Smooth muscle cell (in vitro differentiated cells): ENCODE measurements around the gene CCR5. TPM values are rescaled to one million over a fixed set of nuclear protein-coding genes. Genes with fewer than 3 reads are reported as not detected.

Experiments used
- DNase-seq: peaks from one replicate; lab custom pipeline; 2025; ENCODE audit not compliant: unreplicated experiment; lab: John Stamatoyannopoulos, UW
- H2AFZ ChIP-seq: fragments of 200-600 bp; sonication (generic); 2 replicates; pipeline ENCODE4 v1.6.0; 2016; ENCODE audit warnings: antibody characterized with exemption, low read depth, mild to moderate bottlenecking
- H3F3A ChIP-seq: fragments of 200-600 bp; sonication (generic); 2 replicates; pipeline ENCODE4 v1.6.0; 2017; ENCODE audit warnings: antibody characterized with exemption, low read depth
- H3K27ac ChIP-seq: fragments of 200-600 bp; sonication (generic); 2 replicates; pipeline ENCODE4 v1.5.1; 2016; ENCODE audit warnings: low read depth, mild to moderate bottlenecking
- H3K27me3 ChIP-seq: fragments of 200-600 bp; sonication (generic); 2 replicates; pipeline ENCODE4 v1.6.1; 2016; ENCODE audit warnings: low read depth, mild to moderate bottlenecking
- H3K36me3 ChIP-seq: fragments of 200-600 bp; sonication (generic); 2 replicates; pipeline ENCODE4 v1.5.1; 2016; ENCODE audit warnings: low read depth
- H3K4me1 ChIP-seq: fragments of 200-600 bp; sonication (generic); 2 replicates; pipeline ENCODE4 v1.5.1; 2016; ENCODE audit warnings: low read depth
- H3K4me2 ChIP-seq: fragments of 200-600 bp; sonication (generic); 2 replicates; pipeline ENCODE4 v1.6.0; 2016; ENCODE audit warnings: mild to moderate bottlenecking
- H3K4me3 ChIP-seq: fragments of 200-600 bp; sonication (generic); 2 replicates; pipeline ENCODE4 v1.5.1; 2016; ENCODE audit warnings: mild to moderate bottlenecking
- H3K79me2 ChIP-seq: fragments of 200-600 bp; sonication (generic); 2 replicates; pipeline ENCODE4 v1.6.0; 2016; ENCODE audit warnings: low read depth, mild to moderate bottlenecking
- H3K9ac ChIP-seq: fragments of 200-600 bp; sonication (generic); 2 replicates; pipeline ENCODE4 v1.6.0; 2016; ENCODE audit warnings: low read depth
- H3K9me3 ChIP-seq: fragments of 200-600 bp; sonication (generic); replicated peaks from 2 replicates; pipeline ENCODE4 v1.5.1; 2016; ENCODE audit warnings: low read depth
- H4K20me1 ChIP-seq: fragments of 200-600 bp; sonication (generic); 2 replicates; pipeline ENCODE4 v1.6.0; 2016; ENCODE audit warnings: low read depth
- WGBS: methylation state at CpG from one replicate; pipeline ENCODE4 v1.1.7; 2016; ENCODE audit warnings: low lambda C conversion rate; 5-methylcytosine and 5-hydroxymethylcytosine counted together
- polyA plus RNA-seq: library from polyadenylated mRNA; unstranded; fragments of >200 nt; fragmentation: Nextera tagmentation; extraction: Ambion mirVana; gene quantifications from 2 replicates; pipeline ENCODE4 v1.2.1, GENCODE V29; 2016
- total RNA-seq: library from RNA; depleted of rRNA; stranded (reverse); fragments of >200 nt; gene quantifications from 2 replicates; pipeline ENCODE4 v1.2.3, GENCODE V29; 2014
- TF ChIP-seq, protein P1 (sequence below): fragments of 200-600 bp; sonication (generic); IDR thresholded peaks from 2 replicates; pipeline ENCODE4 v1.5.1; 2017; ENCODE audit warnings: borderline replicate concordance, mild to moderate bottlenecking, antibody characterized with exemption; ENCODE audit not compliant: insufficient read depth, poor library complexity, severe bottlenecking

CCR5 gene
- total and polyA plus RNA-seq, 2 experiments from 2014 or later, result not detected

DNA sequence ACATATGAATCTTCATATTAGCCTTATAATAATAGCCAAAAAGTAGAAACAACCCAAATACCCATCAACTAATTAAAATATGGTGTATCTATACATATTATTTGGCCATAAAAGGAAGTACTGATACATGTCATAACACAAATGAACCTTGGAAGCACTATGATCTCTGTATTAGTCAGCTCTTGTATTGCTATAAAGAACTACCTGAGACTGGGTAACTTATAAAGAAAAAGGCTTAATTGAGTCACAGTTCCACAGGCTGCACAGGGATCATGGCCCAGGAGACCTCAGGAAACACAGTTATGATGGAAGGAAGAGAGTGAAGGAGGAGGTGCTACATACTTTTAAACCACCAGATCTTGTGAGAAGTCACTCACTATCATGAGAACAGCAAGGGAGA, 32.8 kb upstream of the CCR5 start:
- TF ChIP-seq, protein P1, sequence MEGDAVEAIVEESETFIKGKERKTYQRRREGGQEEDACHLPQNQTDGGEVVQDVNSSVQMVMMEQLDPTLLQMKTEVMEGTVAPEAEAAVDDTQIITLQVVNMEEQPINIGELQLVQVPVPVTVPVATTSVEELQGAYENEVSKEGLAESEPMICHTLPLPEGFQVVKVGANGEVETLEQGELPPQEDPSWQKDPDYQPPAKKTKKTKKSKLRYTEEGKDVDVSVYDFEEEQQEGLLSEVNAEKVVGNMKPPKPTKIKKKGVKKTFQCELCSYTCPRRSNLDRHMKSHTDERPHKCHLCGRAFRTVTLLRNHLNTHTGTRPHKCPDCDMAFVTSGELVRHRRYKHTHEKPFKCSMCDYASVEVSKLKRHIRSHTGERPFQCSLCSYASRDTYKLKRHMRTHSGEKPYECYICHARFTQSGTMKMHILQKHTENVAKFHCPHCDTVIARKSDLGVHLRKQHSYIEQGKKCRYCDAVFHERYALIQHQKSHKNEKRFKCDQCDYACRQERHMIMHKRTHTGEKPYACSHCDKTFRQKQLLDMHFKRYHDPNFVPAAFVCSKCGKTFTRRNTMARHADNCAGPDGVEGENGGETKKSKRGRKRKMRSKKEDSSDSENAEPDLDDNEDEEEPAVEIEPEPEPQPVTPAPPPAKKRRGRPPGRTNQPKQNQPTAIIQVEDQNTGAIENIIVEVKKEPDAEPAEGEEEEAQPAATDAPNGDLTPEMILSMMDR, result no peak
- no peak overlapping the region for H3K4me3 ChIP-seq
- no peaks in the 10 kb centered on the region for H3K9me3 ChIP-seq
- no peak overlapping the region for H2AFZ ChIP-seq
- DNase-seq, result no peak
- no peak overlapping the region for H3K4me2 ChIP-seq
- H3K9ac ChIP-seq, result no peak overlapping the region
- no peaks in the 10 kb centered on the region for H3K4me1 ChIP-seq
- no peaks in the 10 kb centered on the region for H3K36me3 ChIP-seq
- no peaks in the 10 kb centered on the region for H3F3A ChIP-seq
- no peak overlapping the region for H3K27ac ChIP-seq
- H3K79me2 ChIP-seq, result no peaks in the 10 kb centered on the region
- no peaks in the 10 kb centered on the region for H3K27me3 ChIP-seq
- H4K20me1 ChIP-seq, result no peaks in the 10 kb centered on the region

DNA sequence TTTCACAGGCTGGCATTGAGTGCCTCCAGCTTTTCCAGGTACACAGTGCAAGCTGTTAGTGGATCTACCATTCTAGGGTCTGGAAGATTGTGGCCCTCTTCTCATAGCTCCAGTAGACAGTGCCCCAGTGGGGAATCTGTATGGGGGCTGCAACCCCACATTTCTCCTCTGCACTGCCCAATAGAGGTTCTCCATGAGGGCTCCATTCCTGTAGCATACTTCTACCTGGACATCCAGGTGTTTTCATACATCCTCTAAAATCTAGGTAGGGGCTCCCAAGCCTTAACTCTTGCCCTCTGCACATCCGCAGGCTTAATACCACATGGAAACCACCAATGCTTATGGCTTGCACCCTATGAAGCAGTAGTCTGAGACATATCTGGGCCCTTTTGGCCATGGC, 31.9 kb upstream of the CCR5 start:
- no peaks in the 10 kb centered on the region for H3K36me3 ChIP-seq
- WGBS, result 100% methylated on average over 1 of the region's 1 CpG

DNA sequence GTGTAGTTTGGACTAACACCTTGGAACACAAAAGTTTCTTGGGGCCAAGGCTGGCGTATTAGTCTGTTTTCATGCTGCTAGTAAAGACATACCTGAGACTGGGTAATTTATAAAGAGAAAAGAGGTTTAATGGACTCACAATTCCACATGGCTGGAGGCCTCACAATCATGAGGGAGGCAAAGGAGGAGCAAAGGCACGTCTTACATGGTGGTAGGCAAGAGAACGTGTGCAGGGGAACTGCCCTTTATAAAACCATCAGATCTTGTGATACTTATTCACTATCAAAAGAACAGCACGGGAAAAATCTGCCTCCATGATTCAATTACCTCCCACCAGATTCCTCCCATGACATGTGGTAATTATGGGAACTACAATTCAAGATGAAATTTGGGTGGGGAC, 26.3 kb upstream of the CCR5 start:
- WGBS, result 89% methylated on average over 4 of the region's 4 CpGs

More for the DNA sequence above, 31.9 kb upstream of the CCR5 start:
- H3K27me3 ChIP-seq, result no peaks in the 10 kb centered on the region
- TF ChIP-seq, protein P1, result no peak
- no peak overlapping the region for H2AFZ ChIP-seq
- H3K9ac ChIP-seq, result no peak overlapping the region
- no peak overlapping the region for H3K4me3 ChIP-seq
- no peaks in the 10 kb centered on the region for H3F3A ChIP-seq
- H3K4me1 ChIP-seq, result no peaks in the 10 kb centered on the region
- no peaks in the 10 kb centered on the region for H3K9me3 ChIP-seq
- H3K4me2 ChIP-seq, result no peak overlapping the region
- no peak for DNase-seq
- H4K20me1 ChIP-seq, result no peaks in the 10 kb centered on the region
- H3K79me2 ChIP-seq, result no peaks in the 10 kb centered on the region
- H3K27ac ChIP-seq, result no peak overlapping the region

DNA sequence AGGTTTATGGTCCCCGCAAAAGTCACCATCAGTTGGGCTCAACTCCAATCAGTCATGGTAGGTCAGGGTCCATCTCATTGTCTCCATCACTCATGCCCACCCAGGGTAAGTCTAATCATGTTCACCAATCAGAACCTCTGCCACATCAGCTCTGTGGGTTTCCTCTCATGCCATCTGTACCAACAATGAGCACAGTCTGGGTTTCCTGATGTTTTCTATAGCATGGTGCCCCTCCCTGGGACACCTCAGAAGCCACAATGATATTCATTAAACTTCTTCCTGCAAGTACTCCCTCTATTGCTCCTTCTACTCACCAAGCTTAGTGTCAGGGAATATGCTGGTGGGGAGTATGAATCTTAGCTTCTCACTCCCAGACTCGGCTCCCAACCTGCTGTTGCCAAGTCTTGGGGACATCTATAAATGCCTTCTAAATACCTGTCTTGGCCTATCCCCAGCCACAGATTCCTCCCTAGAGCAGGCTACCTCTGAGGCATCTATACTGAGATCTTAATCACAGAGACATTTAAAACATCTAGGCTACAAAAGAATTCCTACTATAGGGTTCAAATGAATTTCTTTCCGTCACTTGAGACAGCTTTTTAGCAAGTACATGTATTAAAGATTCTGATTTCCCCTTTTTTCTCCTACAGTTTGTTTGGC, 21.8 kb upstream of the CCR5 start:
- H4K20me1 ChIP-seq, result no peaks in the 10 kb centered on the region
- no peaks in the 10 kb centered on the region for H3K4me1 ChIP-seq
- peaks cover 22% of the 10 kb centered on the region for H3K27me3 ChIP-seq
- no peak overlapping the region for H3K4me3 ChIP-seq
- no peaks in the 10 kb centered on the region for H3K79me2 ChIP-seq
- no peak overlapping the region for H3K27ac ChIP-seq
- H3K4me2 ChIP-seq, result no peak overlapping the region
- H2AFZ ChIP-seq, result no peak overlapping the region
- WGBS, result 89% methylated on average over 3 of the region's 3 CpGs
- H3F3A ChIP-seq, result no peaks in the 10 kb centered on the region
- H3K9ac ChIP-seq, result no peak overlapping the region
- no peak for DNase-seq
- TF ChIP-seq, protein P1, result no peak
- H3K9me3 ChIP-seq, result no peaks in the 10 kb centered on the region
- H3K36me3 ChIP-seq, result no peaks in the 10 kb centered on the region

More for the DNA sequence above, 26.3 kb upstream of the CCR5 start:
- no peaks in the 10 kb centered on the region for H3K9me3 ChIP-seq
- no peaks in the 10 kb centered on the region for H3K4me1 ChIP-seq
- no peaks in the 10 kb centered on the region for H3K79me2 ChIP-seq
- no peak for DNase-seq
- H4K20me1 ChIP-seq, result no peaks in the 10 kb centered on the region
- H2AFZ ChIP-seq, result no peak overlapping the region
- H3F3A ChIP-seq, result no peaks in the 10 kb centered on the region
- H3K36me3 ChIP-seq, result no peaks in the 10 kb centered on the region
- no peak overlapping the region for H3K4me2 ChIP-seq
- TF ChIP-seq, protein P1, result no peak
- no peak overlapping the region for H3K4me3 ChIP-seq
- no peak overlapping the region for H3K9ac ChIP-seq
- H3K27me3 ChIP-seq, result no peaks in the 10 kb centered on the region
- H3K27ac ChIP-seq, result no peak overlapping the region
